ENCODE data around the gene PLK5. TPM values are rescaled to one million over a fixed set of nuclear protein-coding genes. Genes with fewer than 3 reads are reported as not detected.
"Not testable (repeated sequence)": the region's sequence is repeated elsewhere in the genome, so short reads cannot be mapped to it uniquely, and the experiment has no call there.

Gene PLK5
- total RNA-seq, 1 donor from 2014 or later = 0.09 TPM

DNA sequence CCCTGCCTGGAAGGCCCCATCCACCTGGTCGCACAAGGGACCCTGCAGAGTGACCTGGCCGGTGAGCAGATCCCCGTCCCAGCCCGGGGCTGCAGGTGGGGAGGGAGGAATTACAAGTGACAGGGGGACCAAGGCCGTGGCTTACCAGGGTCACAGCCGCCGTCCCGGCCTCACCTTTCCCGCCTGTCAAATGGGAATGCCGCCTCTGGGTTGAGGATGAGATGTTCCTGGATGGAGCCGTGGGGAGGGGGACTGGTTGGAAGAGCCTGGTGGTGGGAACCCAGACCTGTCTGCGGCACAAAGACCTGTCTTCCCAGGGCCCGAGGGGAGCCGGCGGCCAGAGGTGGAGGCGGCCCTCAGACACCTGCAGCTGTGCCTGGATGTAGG, 5.5 kb downstream of the PLK5 start:
- Histone ChIP-seq H3K4me1 (ENCODE audit: insufficient read depth, low read length) (no peaks in the 10 kb centered on the region), H3K9me3 (ENCODE audit: insufficient read depth, low read depth, low read length) (peaks cover 3% of the 10 kb centered on the region), H3K4me2 (ENCODE audit: low read length) (no peak overlapping the region), H3K79me2 (ENCODE audit: insufficient read depth, low read length) (no peaks in the 10 kb centered on the region), H3K4me3 (ENCODE audit: insufficient read depth, low read depth, low read length) (no peak overlapping the region), H3K9ac (ENCODE audit: low read length) (no peak overlapping the region), H3K36me3 (ENCODE audit: insufficient read depth, low read length) (no peaks in the 10 kb centered on the region), H3K27me3 (ENCODE audit: insufficient read depth, low read length) (peaks cover 13% of the 10 kb centered on the region), H4K20me1 (ENCODE audit: insufficient read depth, low read length) (peaks cover 7% of the 10 kb centered on the region), H3K27ac (ENCODE audit: low read depth, low read length) (no peak overlapping the region), H2AFZ (ENCODE audit: low read depth, low read length) (no peak overlapping the region)
- DNase-seq (ENCODE audit: low read depth) (no peak), FAIRE-seq (no peak)
- Mint-ChIP-seq H3K9me3 (ENCODE audit: unreplicated experiment) (peaks cover 3% of the 10 kb centered on the region), H3K4me1 (ENCODE audit: low read depth, unreplicated experiment) (no peaks in the 10 kb centered on the region), H3K27me3 (ENCODE audit: low read depth, unreplicated experiment) (peaks cover 32% of the 10 kb centered on the region), H3K36me3 (ENCODE audit: low read depth, unreplicated experiment) (peaks cover 3% of the 10 kb centered on the region), H3K27ac (ENCODE audit: unreplicated experiment) (no peak overlapping the region), H3K4me3 (ENCODE audit: unreplicated experiment) (no peak overlapping the region)
- TF ChIP-seq EZH2 (IDR thresholded peaks at IDR 0.05; ENCODE audit: insufficient read depth, low read length) = no peak
- TF ChIP-seq, protein P1, sequence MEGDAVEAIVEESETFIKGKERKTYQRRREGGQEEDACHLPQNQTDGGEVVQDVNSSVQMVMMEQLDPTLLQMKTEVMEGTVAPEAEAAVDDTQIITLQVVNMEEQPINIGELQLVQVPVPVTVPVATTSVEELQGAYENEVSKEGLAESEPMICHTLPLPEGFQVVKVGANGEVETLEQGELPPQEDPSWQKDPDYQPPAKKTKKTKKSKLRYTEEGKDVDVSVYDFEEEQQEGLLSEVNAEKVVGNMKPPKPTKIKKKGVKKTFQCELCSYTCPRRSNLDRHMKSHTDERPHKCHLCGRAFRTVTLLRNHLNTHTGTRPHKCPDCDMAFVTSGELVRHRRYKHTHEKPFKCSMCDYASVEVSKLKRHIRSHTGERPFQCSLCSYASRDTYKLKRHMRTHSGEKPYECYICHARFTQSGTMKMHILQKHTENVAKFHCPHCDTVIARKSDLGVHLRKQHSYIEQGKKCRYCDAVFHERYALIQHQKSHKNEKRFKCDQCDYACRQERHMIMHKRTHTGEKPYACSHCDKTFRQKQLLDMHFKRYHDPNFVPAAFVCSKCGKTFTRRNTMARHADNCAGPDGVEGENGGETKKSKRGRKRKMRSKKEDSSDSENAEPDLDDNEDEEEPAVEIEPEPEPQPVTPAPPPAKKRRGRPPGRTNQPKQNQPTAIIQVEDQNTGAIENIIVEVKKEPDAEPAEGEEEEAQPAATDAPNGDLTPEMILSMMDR (IDR thresholded peaks at IDR 0.05; ENCODE audit: insufficient read depth, low read depth, low read length) = no peak

DNA sequence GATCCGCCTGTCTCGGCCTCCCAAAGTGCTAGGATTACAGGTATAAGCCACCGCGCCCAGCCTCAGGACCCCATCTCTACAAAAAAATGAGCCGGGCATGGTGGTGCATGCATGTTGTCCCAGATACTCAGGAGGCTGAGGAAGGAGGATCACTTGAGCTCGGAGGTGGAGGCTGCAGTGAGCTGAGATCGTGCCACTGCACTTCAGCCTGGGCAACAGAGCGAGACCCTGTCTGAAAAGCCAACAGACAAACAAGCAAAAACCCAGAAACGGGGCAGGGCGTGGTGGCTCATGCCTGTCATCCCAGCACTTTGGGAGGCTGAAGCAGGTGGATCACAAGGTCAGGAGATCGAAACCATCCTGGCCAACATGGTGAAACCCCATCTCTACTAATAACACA, 7.0 kb downstream of the PLK5 start:
- not testable (repeated sequence) for H3K4me3 ChIP-seq (ENCODE audit: insufficient read depth, low read depth, low read length); H3K27ac Mint-ChIP-seq (ENCODE audit: unreplicated experiment); H3K79me2 ChIP-seq (ENCODE audit: insufficient read depth, low read length); FAIRE-seq; H3K9me3 Mint-ChIP-seq (ENCODE audit: unreplicated experiment); H3K36me3 ChIP-seq (ENCODE audit: insufficient read depth, low read length); H3K27ac ChIP-seq (ENCODE audit: low read depth, low read length); H4K20me1 ChIP-seq (ENCODE audit: insufficient read depth, low read length); H3K4me3 Mint-ChIP-seq (ENCODE audit: unreplicated experiment); H3K4me1 ChIP-seq (ENCODE audit: insufficient read depth, low read length); DNase-seq (ENCODE audit: low read depth); H3K4me1 Mint-ChIP-seq (ENCODE audit: low read depth, unreplicated experiment); H3K9ac ChIP-seq (ENCODE audit: low read length); H3K9me3 ChIP-seq (ENCODE audit: insufficient read depth, low read depth, low read length); H2AFZ ChIP-seq (ENCODE audit: low read depth, low read length); H3K4me2 ChIP-seq (ENCODE audit: low read length); H3K36me3 Mint-ChIP-seq (ENCODE audit: low read depth, unreplicated experiment); H3K27me3 ChIP-seq (ENCODE audit: insufficient read depth, low read length)
- H3K27me3 Mint-ChIP-seq (ENCODE audit: low read depth, unreplicated experiment) = peaks cover 21% of the 10 kb centered on the region

DNA sequence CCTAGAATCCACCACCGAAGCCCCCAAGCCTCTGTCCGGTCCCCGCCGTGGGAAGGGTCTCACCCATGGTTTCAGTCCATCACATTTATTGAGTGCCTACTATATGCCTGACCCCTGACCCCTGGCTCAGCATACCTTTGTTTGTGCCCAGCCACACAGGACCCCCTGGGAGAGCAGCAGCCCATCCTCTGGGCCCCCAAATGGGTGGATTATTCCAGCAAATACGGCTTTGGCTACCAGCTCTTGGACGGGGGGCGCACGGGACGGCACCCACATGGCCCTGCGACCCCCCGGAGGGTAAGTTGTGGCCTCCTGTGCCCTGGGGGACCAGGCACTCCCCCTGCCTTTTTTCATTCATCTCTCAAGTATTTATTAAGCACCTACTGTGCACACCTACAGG, 7.7 kb downstream of the PLK5 start:
- Histone ChIP-seq H3K36me3 (ENCODE audit: insufficient read depth, low read length) (no peaks in the 10 kb centered on the region), H3K4me3 (ENCODE audit: insufficient read depth, low read depth, low read length) (no peak overlapping the region), H4K20me1 (ENCODE audit: insufficient read depth, low read length) (no peaks in the 10 kb centered on the region), H3K27ac (ENCODE audit: low read depth, low read length) (no peak overlapping the region), H3K27me3 (ENCODE audit: insufficient read depth, low read length) (no peaks in the 10 kb centered on the region), H3K79me2 (ENCODE audit: insufficient read depth, low read length) (no peaks in the 10 kb centered on the region), H3K9ac (ENCODE audit: low read length) (no peak overlapping the region), H2AFZ (ENCODE audit: low read depth, low read length) (no peak overlapping the region), H3K9me3 (ENCODE audit: insufficient read depth, low read depth, low read length) (peaks cover 2% of the 10 kb centered on the region), H3K4me2 (ENCODE audit: low read length) (no peak overlapping the region), H3K4me1 (ENCODE audit: insufficient read depth, low read length) (no peaks in the 10 kb centered on the region)
- Mint-ChIP-seq H3K36me3 (ENCODE audit: low read depth, unreplicated experiment) (peaks cover 3% of the 10 kb centered on the region), H3K9me3 (ENCODE audit: unreplicated experiment) (no peaks in the 10 kb centered on the region), H3K4me1 (ENCODE audit: low read depth, unreplicated experiment) (no peaks in the 10 kb centered on the region), H3K27ac (ENCODE audit: unreplicated experiment) (no peak overlapping the region), H3K27me3 (ENCODE audit: low read depth, unreplicated experiment) (peaks cover 20% of the 10 kb centered on the region), H3K4me3 (ENCODE audit: unreplicated experiment) (no peak overlapping the region)
- no peak for FAIRE-seq
- no peak for TF ChIP-seq EZH2 (IDR thresholded peaks at IDR 0.05; ENCODE audit: insufficient read depth, low read length)
- TF ChIP-seq, protein P1 (IDR thresholded peaks at IDR 0.05; ENCODE audit: insufficient read depth, low read depth, low read length) = no peak
- no peak for DNase-seq (ENCODE audit: low read depth)

All from astrocyte (in vitro differentiated cells and primary cell).